Endodermal cell (in vitro differentiated cells): ENCODE data around the gene NPM3. TPM values are rescaled to one million over a fixed set of nuclear protein-coding genes. Genes with fewer than 3 reads are reported as not detected.

Source experiments
- DNase-seq: peaks from one replicate; pipeline ENCODE4 v3.0.0-alpha.2; 2017
- H3K27ac ChIP-seq: 2 replicates; pipeline ENCODE4 v1.5.1; 2013; ENCODE audit warnings: mild to moderate bottlenecking, low read depth, low read length, moderate library complexity
- H3K27me3 ChIP-seq: 2 replicates; pipeline ENCODE4 v1.6.1; 2013; ENCODE audit warnings: mild to moderate bottlenecking, low read length, moderate library complexity; ENCODE audit not compliant: insufficient read depth, control insufficient read depth, poor library complexity, severe bottlenecking
- H3K36me3 ChIP-seq: 2 replicates; pipeline ENCODE4 v1.7.0; 2013; ENCODE audit warnings: mild to moderate bottlenecking, low read length, moderate library complexity; ENCODE audit not compliant: control insufficient read depth, insufficient read depth
- H3K4me1 ChIP-seq: one replicate; pipeline ENCODE4 v1.7.0; 2013; ENCODE audit warnings: low read length; ENCODE audit not compliant: control insufficient read depth, insufficient read depth
- H3K4me3 ChIP-seq: 2 replicates; pipeline ENCODE4 v1.5.1; 2013; ENCODE audit warnings: mild to moderate bottlenecking, low read length, moderate library complexity
- H3K9ac ChIP-seq: 2 replicates; pipeline ENCODE4 v1.6.1; 2013; ENCODE audit warnings: mild to moderate bottlenecking, low read length, moderate library complexity; ENCODE audit not compliant: poor library complexity, severe bottlenecking; ENCODE audit errors: extremely low read depth
- H3K9me3 ChIP-seq: 2 replicates; pipeline ENCODE4 v1.6.1; 2013; ENCODE audit warnings: mild to moderate bottlenecking, low read length, moderate library complexity; ENCODE audit not compliant: control insufficient read depth
- H3K27ac Mint-ChIP-seq: 2 replicates; pipeline ENCODE4 v1.8.0; 2020; ENCODE audit warnings: mixed read lengths
- H3K27me3 Mint-ChIP-seq: 2 replicates; pipeline ENCODE4 v1.8.0; 2021; ENCODE audit warnings: mild to moderate bottlenecking, mixed read lengths; ENCODE audit not compliant: insufficient read depth
- H3K36me3 Mint-ChIP-seq: 2 replicates; pipeline ENCODE4 v1.8.0; 2020; ENCODE audit warnings: low read depth, mixed read lengths
- H3K4me1 Mint-ChIP-seq: 2 replicates; pipeline ENCODE4 v1.8.0; 2020; ENCODE audit warnings: mixed read lengths
- H3K4me3 Mint-ChIP-seq: 2 replicates; pipeline ENCODE4 v1.8.0; 2020; ENCODE audit warnings: mild to moderate bottlenecking, moderate library complexity, mixed read lengths
- H3K9me3 Mint-ChIP-seq: 2 replicates; pipeline ENCODE4 v1.8.0; 2020; ENCODE audit warnings: mild to moderate bottlenecking, mixed read lengths
- CTCF ChIP-seq: fragments of 200-600 bp; sonication (generic); conservative IDR thresholded peaks from 2 replicates; pipeline ENCODE4 v1.5.0; 2021; ENCODE audit warnings: antibody characterized with exemption, mild to moderate bottlenecking
- whole genome bisulfite sequencing, 2 experiments: methylation state at CpG; one replicate each; pipeline versions ENCODE4 v1.1.5 to v1.1.7; 2013; ENCODE audit warnings: missing lambda C conversion rate in 2 of 2, mixed read lengths in 1 of 2; ENCODE audit not compliant: insufficient coverage in 1 of 2, insufficient read length in 1 of 2; 5-methylcytosine and 5-hydroxymethylcytosine counted together
- long read RNA-seq, 4 experiments: library from polyadenylated mRNA in 2 of 4; library from RNA in 1 of 4; library from capped mRNA in 1 of 4; stranded (forward) in 3 of 4; unstranded in 1 of 4; transcript quantifications; one replicate each; pipeline ENCODE4 v2.0.0, GENCODE V29; 2020 to 2021; ENCODE audit warnings: inconsistent platforms in 1 of 4
- polyA plus RNA-seq, 2 experiments: library from polyadenylated mRNA; stranded (reverse); fragments of 50-300 nt; gene quantifications; one replicate each; pipeline ENCODE4 v1.2.3, GENCODE V29; 2013
- total RNA-seq, 2 donors: library from RNA; stranded (reverse); fragmentation: NEBNext Ultra II Directional in 1 of 2; extraction: Animal tissue kit (Norgen Biotek cat#: 25700) in 1 of 2; gene quantifications; 2 replicates in 1 of 2; 3 replicates in 1 of 2; pipeline ENCODE4 v1.2.1, GENCODE V29; 2021

The NPM3 gene, protein sequence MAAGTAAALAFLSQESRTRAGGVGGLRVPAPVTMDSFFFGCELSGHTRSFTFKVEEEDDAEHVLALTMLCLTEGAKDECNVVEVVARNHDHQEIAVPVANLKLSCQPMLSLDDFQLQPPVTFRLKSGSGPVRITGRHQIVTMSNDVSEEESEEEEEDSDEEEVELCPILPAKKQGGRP
- total RNA-seq: 100 to 1,000 TPM in 1 of 2 donors, 10 to 100 TPM in 1; 82.2 to 133 TPM
- polyA plus RNA-seq (2013, experiment 1 of 2): 81.8 TPM
- 78.0 TPM for polyA plus RNA-seq (2013, experiment 2 of 2)
- long read RNA-seq, experiment 1, transcript NPM3-201 (6 exons, 877 nt): major isoform, 41 of 45 reads
- long read RNA-seq, experiment 1, partial matches to known transcripts: 0 of 45 reads
- long read RNA-seq, experiment 1, other reads (novel, unspliced or antisense): 2 of 45 reads
- long read RNA-seq, experiment 2, partial matches to known transcripts: 0 of 1 reads
- long read RNA-seq, experiment 2, other reads (novel, unspliced or antisense): 0 of 1 reads
- long read RNA-seq, experiment 3, transcript NPM3-201 (6 exons, 877 nt): major isoform, 8 of 9 reads
- long read RNA-seq, experiment 3, partial matches to known transcripts: 1 of 9 reads
- long read RNA-seq, experiment 3, other reads (novel, unspliced or antisense): 0 of 9 reads
- long read RNA-seq, experiment 4, transcript NPM3-201 (6 exons, 877 nt): major isoform, 97 of 100 reads
- long read RNA-seq, experiment 4, partial matches to known transcripts: 0 of 100 reads
- long read RNA-seq, experiment 4, other reads (novel, unspliced or antisense): 1 of 100 reads

- Histone ChIP-seq H3K27me3 (no peaks in the 10 kb centered on the region), H3K36me3 (peaks cover 55% of the 10 kb centered on the region), H3K9ac (peak within 1 kb of the TSS; percentile 86), H3K27ac (peak within 1 kb of the TSS; percentile 6), H3K4me1 (peaks cover 14% of the 10 kb centered on the region), H3K9me3 (no peaks in the 10 kb centered on the region), H3K4me3 (peak within 1 kb of the TSS; percentile 90)
- TF ChIP-seq CTCF: no peak
- Mint-ChIP-seq H3K27me3 (no peaks in the 10 kb centered on the region), H3K4me1 (peaks cover 40% of the 10 kb centered on the region), H3K4me3 (peak within 1 kb of the TSS; percentile 99), H3K9me3 (no peaks in the 10 kb centered on the region), H3K36me3 (peaks cover 29% of the 10 kb centered on the region), H3K27ac (peak within 1 kb of the TSS; percentile 97)
- peak; percentile 96 for DNase-seq
- 0 to 3% methylated on average over 14 to 56 of the region's 57 CpGs for WGBS, 2 experiments
These were observed at the start of gene NPM3 for GRCh38 chr10:101782811-101783735. TSS of gene NPM3 (minus strand) at chr10:101783446. CDS start at chr10:101783390, 56 bp downstream.

GRCh38 chr10:101832325-101832771, 49.1 kb upstream of the NPM3 start:
- Mint-ChIP-seq H3K9me3 (no peaks in the 10 kb centered on the region), H3K4me3 (no peak overlapping the region), H3K36me3 (no peaks in the 10 kb centered on the region), H3K27me3 (peaks cover 13% of the 10 kb centered on the region), H3K27ac (no peak overlapping the region), H3K4me1 (peaks cover 5% of the 10 kb centered on the region)
- DNase-seq: no peak
- Histone ChIP-seq H3K9me3 (no peaks in the 10 kb centered on the region), H3K36me3 (no peaks in the 10 kb centered on the region), H3K4me3 (no peak overlapping the region), H3K4me1 (no peaks in the 10 kb centered on the region), H3K27ac (no peak overlapping the region), H3K27me3 (no peaks in the 10 kb centered on the region), H3K9ac (no peak overlapping the region)
- WGBS, 2 experiments: 85% methylated on average over 4 of the region's 4 CpGs; no CpG with 5 or more reads in 1 of the 2 experiments
- TF ChIP-seq CTCF: no peak
